SJSA1 (cell line): ENCODE data around the gene HMCN2. TPM values are rescaled to one million over a fixed set of nuclear protein-coding genes. Genes with fewer than 3 reads are reported as not detected.

Source experiments
- DNase-seq, 2 experiments: peaks; one replicate each; pipeline ENCODE4 v3.0.0-alpha.2; 2015 to 2020; ENCODE audit warnings: low spot score in 2 of 2, low read depth in 1 of 2
- H3K27ac ChIP-seq: fragments of 250-450 bp; sonication (Bioruptor Pico); 2 replicates; pipeline ENCODE4 v1.5.1; 2020; ENCODE audit warnings: mild to moderate bottlenecking, moderate library complexity
- H3K27me3 ChIP-seq: fragments of 250-450 bp; sonication (Bioruptor Pico); replicated peaks from 2 replicates; pipeline ENCODE4 v1.5.1; 2020; ENCODE audit warnings: mild to moderate bottlenecking, moderate library complexity
- H3K36me3 ChIP-seq: fragments of 250-450 bp; sonication (Bioruptor Pico); 2 replicates; pipeline ENCODE4 v1.5.1; 2020; ENCODE audit warnings: mild to moderate bottlenecking
- H3K4me1 ChIP-seq: fragments of 250-450 bp; sonication (Bioruptor Pico); replicated peaks from 2 replicates; pipeline ENCODE4 v1.6.1; 2021; ENCODE audit warnings: mild to moderate bottlenecking
- H3K4me3 ChIP-seq: fragments of 250-450 bp; sonication (Bioruptor Pico); 2 replicates; pipeline ENCODE4 v1.5.1; 2020; ENCODE audit warnings: mild to moderate bottlenecking
- H3K9me3 ChIP-seq: fragments of 250-450 bp; sonication (Bioruptor Pico); replicated peaks from 2 replicates; pipeline ENCODE4 v1.5.1; 2020; ENCODE audit warnings: mild to moderate bottlenecking
- total RNA-seq: library from RNA; depleted of rRNA; stranded (reverse); fragments of >200 nt; shearing (Covaris generic); gene quantifications from 2 replicates; pipeline ENCODE4 v1.2.3, GENCODE V29; 2014

The HMCN2 gene
- total RNA-seq, 1 experiment from 2014 or later, result 1.9 TPM

DNA sequence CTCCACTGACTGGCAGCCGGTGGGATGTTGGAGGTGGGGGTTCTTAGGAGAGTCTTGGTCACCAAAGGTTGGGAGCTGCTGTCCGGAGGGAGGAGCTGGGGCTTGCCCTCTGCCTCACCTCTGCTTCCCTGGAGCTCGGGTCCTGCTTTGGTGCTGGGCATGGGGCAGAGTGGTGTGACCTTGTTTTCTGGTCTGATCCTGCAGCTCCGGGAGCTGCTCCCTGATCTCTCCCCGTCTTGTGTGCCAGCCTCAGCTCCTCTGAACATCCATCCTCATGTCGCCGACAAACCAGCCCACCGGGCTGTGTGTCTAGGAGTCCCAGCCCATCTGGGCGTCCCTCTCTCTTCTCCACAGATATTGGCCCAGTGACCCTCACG is 18.7 kb downstream of the HMCN2 start:
- Histone ChIP-seq H3K36me3 (no peaks in the 10 kb centered on the region), H3K4me1 (peaks cover 5% of the 10 kb centered on the region; the same call in 1 of the 2 replicates), H3K27ac (no peak overlapping the region), H3K9me3 (no peaks in the 10 kb centered on the region), H3K4me3 (no peak overlapping the region), H3K27me3 (no peaks in the 10 kb centered on the region; the same call in 1 of the 2 replicates)
- no peak for DNase-seq

DNA sequence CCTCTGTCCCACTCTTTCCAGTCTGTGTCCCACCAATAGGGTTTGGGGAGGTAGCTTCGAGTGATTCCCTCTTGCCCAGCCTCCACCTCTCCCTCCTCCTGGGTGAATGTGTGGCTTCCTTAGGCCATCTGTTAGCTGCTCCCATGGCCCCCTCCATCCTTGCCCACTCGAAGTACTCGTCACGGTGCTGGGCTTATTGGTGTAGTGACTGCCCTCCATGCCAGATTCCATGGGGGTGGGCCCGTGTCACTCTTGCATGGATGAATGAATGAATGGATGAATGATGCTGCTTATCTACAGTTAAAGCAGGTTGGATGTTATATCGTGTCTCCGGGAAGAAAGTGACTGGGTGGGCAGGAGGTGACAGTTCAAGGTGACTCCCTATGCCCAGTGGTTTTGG is 19.1 kb downstream of the HMCN2 start:
- Histone ChIP-seq H3K27me3 (no peaks in the 10 kb centered on the region; the same call in 1 of the 2 replicates), H3K9me3 (no peaks in the 10 kb centered on the region), H3K36me3 (no peaks in the 10 kb centered on the region), H3K4me3 (no peak overlapping the region), H3K4me1 (peaks cover 5% of the 10 kb centered on the region; the same call in 1 of the 2 replicates), H3K27ac (no peak overlapping the region)
- no peak for DNase-seq

GRCh38 chr9:130285271-130285670 is 19.7 kb downstream of the HMCN2 start:
- Histone ChIP-seq H3K9me3 (no peaks in the 10 kb centered on the region), H3K27me3 (no peaks in the 10 kb centered on the region; the same call in 1 of the 2 replicates), H3K4me1 (peaks cover 5% of the 10 kb centered on the region; the same call in 1 of the 2 replicates), H3K4me3 (no peak overlapping the region), H3K36me3 (no peaks in the 10 kb centered on the region), H3K27ac (no peak overlapping the region)
- no peak for DNase-seq

GRCh38 chr9:130286072-130286770 is 20.7 kb downstream of the HMCN2 start:
- Histone ChIP-seq H3K4me3 (no peak overlapping the region), H3K9me3 (no peaks in the 10 kb centered on the region), H3K27me3 (no peaks in the 10 kb centered on the region; the same call in 1 of the 2 replicates), H3K36me3 (no peaks in the 10 kb centered on the region), H3K27ac (no peak overlapping the region), H3K4me1 (peaks cover 5% of the 10 kb centered on the region; the same call in 1 of the 2 replicates)
- no peak for DNase-seq

DNA sequence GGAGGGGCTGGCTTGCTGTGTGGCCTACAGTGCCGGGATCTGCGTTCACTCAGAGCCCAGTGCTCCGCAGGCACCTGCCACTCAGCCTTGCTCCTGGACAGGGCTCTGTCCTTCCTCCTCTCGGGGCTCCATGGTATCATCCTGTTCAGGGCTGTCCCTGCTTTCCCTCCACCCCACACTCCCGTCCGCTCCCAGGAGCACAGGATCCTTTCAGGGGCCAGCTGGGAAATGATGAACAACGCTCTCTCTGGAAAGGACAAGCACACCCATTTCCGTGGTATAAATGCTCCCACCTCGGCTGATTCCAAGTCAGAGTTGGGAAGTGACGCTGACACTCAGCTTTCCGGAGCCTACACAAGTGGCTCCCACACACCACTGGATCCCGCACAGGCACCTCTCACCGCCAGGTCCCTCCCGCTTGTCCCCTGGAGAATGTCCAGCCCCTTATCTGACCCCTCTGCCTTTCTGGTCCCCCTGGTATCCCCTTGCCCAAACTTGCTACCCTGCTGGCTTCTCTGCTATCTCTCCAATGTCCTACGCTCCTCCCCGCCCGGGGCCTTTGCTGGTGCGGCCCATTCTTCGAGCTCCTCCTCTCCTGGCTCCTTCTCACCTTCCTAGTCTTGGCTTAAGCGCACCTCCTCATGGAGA is 21.3 kb downstream of the HMCN2 start:
- no peak for DNase-seq
- Histone ChIP-seq H3K36me3 (no peaks in the 10 kb centered on the region), H3K27me3 (no peaks in the 10 kb centered on the region; the same call in 1 of the 2 replicates), H3K27ac (no peak overlapping the region), H3K9me3 (no peaks in the 10 kb centered on the region), H3K4me3 (no peak overlapping the region), H3K4me1 (peaks cover 5% of the 10 kb centered on the region; the same call in 1 of the 2 replicates)

DNA sequence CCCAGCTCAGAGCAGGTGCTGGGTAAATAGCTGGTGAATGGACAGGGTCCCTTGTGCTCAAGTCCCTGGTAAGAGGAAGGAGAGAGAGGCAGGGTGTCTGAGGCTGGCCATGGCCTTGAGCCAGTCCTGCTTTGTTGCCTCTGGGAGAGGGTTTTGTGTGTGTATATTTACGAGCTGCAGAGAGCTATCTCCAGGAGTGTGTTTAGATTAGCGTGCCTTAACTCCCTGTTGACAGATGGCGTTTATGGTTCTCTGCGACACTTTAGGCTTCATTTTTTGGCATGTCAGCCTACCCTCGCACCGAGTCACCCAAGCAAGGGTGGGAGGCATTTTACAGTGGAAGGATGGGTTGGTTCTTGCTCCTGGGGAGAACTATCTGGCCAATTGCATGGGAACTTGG is 22.2 kb downstream of the HMCN2 start:
- H3K4me1 ChIP-seq, result no peaks in the 10 kb centered on the region; the same call in 1 of the 2 replicates
- no peak overlapping the region for H3K4me3 ChIP-seq
- no peak for DNase-seq
- H3K27me3 ChIP-seq, result peaks cover 5% of the 10 kb centered on the region; the same call in 1 of the 2 replicates
- H3K27ac ChIP-seq, result no peak overlapping the region
- H3K9me3 ChIP-seq, result no peaks in the 10 kb centered on the region
- H3K36me3 ChIP-seq, result no peaks in the 10 kb centered on the region

- no peak overlapping the region for H3K27ac ChIP-seq
- no peak overlapping the region for H3K4me3 ChIP-seq
- no peak for DNase-seq
- peaks cover 5% of the 10 kb centered on the region; the same call in 1 of the 2 replicates for H3K27me3 ChIP-seq
- H3K9me3 ChIP-seq, result no peaks in the 10 kb centered on the region
- H3K4me1 ChIP-seq, result no peaks in the 10 kb centered on the region
- no peaks in the 10 kb centered on the region for H3K36me3 ChIP-seq
Measured at GRCh38 chr9:130288393-130288792, 22.8 kb downstream of the HMCN2 start.

DNA sequence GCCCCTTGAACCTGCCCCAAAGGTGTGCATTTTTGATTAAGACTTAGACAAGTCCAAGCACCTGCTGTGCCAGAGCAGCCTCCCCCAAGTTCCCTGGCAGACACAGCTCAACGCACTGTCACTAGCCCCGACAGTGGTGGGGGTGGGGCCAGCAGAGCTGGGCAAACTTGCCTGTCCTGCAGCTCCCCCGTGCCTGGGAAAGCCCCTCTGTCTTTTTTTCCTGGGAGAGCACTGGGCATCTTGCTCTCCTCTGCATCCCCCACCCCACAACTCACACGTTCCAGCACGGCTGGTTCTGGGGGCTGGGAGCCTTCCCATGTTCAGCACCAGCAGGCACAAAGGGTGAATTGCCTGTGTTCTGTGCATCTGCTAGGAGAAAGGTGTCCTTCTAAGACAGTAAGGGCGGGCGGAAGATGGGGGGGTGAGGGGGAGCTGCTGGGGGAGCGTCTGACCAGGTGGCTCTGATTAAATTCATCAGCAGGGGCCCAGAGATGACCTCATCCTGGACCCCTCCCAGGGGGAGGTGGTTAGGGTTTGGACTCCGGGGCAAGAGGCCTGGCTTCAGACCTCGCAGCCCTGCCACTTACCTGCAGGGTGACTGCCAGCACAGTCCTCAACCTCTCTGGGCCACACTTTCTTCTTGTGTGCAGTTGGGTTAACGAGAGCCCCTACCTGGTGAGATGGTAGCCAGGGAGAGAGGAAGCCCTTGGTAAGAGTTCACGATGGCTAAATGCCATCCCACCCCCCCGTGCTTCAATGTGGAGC is 23.5 kb downstream of the HMCN2 start:
- no peak for DNase-seq
- Histone ChIP-seq H3K36me3 (no peaks in the 10 kb centered on the region), H3K4me3 (no peak overlapping the region), H3K9me3 (no peaks in the 10 kb centered on the region), H3K27ac (no peak overlapping the region), H3K27me3 (peaks cover 5% of the 10 kb centered on the region; the same call in 1 of the 2 replicates), H3K4me1 (no peaks in the 10 kb centered on the region)

- Histone ChIP-seq H3K27ac (no peak overlapping the region), H3K27me3 (peaks cover 5% of the 10 kb centered on the region; the same call in 1 of the 2 replicates), H3K36me3 (no peaks in the 10 kb centered on the region), H3K9me3 (no peaks in the 10 kb centered on the region), H3K4me1 (no peaks in the 10 kb centered on the region), H3K4me3 (no peak overlapping the region)
- DNase-seq, result no peak
Measured at GRCh38 chr9:130289711-130290241, 24.2 kb downstream of the HMCN2 start.

GRCh38 chr9:130290291-130291181 is 25.0 kb downstream of the HMCN2 start:
- no peaks in the 10 kb centered on the region for H3K36me3 ChIP-seq
- no peaks in the 10 kb centered on the region for H3K4me1 ChIP-seq
- H3K4me3 ChIP-seq, result no peak overlapping the region
- no peaks in the 10 kb centered on the region for H3K9me3 ChIP-seq
- H3K27me3 ChIP-seq, result peaks cover 5% of the 10 kb centered on the region; the same call in 1 of the 2 replicates
- no peak overlapping the region for H3K27ac ChIP-seq
- DNase-seq, result no peak

- Histone ChIP-seq H3K36me3 (no peaks in the 10 kb centered on the region), H3K4me1 (no peaks in the 10 kb centered on the region), H3K27me3 (peaks cover 5% of the 10 kb centered on the region; the same call in 1 of the 2 replicates), H3K4me3 (no peak overlapping the region), H3K27ac (no peak overlapping the region), H3K9me3 (no peaks in the 10 kb centered on the region)
- no peak for DNase-seq
Measured at GRCh38 chr9:130291474-130291873, 25.9 kb downstream of the HMCN2 start.

GRCh38 chr9:130292106-130292505 is 26.5 kb downstream of the HMCN2 start:
- Histone ChIP-seq H3K4me1 (no peaks in the 10 kb centered on the region), H3K9me3 (no peaks in the 10 kb centered on the region), H3K27ac (no peak overlapping the region), H3K27me3 (peaks cover 5% of the 10 kb centered on the region; the same call in 1 of the 2 replicates), H3K4me3 (no peak overlapping the region), H3K36me3 (no peaks in the 10 kb centered on the region)
- no peak for DNase-seq

DNA sequence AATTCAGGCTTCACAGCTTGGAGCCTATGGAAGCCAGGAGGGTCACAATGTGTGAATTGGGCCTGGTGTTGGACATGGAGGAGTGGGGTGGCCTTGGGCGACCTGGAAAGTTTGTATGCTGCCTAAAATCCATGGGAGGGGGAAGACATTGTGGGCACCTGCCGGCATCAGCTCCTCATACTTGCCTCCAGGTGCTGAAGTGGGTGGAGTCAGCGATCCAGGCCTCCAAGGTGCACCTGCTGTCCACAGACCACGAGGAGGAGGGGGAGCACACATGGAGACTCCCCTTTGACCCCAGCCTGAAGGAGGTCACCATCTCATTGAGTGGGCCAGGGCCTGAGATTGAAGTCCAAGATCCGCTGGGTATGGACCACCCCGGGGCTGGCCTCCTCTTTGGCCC is 29.1 kb downstream of the HMCN2 start:
- no peaks in the 10 kb centered on the region for H3K9me3 ChIP-seq
- H3K4me1 ChIP-seq, result no peaks in the 10 kb centered on the region
- no peak overlapping the region for H3K4me3 ChIP-seq
- no peak overlapping the region for H3K27ac ChIP-seq
- H3K36me3 ChIP-seq, result no peaks in the 10 kb centered on the region
- peaks cover 5% of the 10 kb centered on the region; the same call in 1 of the 2 replicates for H3K27me3 ChIP-seq
- DNase-seq, result no peak
